ENCODE measurements around the gene MARCHF3. TPM values are rescaled to one million over a fixed set of nuclear protein-coding genes. Genes with fewer than 3 reads are reported as not detected.

Gene MARCHF3
- total RNA-seq, 1 experiment from 2014 or later = 0.61 TPM

DNA sequence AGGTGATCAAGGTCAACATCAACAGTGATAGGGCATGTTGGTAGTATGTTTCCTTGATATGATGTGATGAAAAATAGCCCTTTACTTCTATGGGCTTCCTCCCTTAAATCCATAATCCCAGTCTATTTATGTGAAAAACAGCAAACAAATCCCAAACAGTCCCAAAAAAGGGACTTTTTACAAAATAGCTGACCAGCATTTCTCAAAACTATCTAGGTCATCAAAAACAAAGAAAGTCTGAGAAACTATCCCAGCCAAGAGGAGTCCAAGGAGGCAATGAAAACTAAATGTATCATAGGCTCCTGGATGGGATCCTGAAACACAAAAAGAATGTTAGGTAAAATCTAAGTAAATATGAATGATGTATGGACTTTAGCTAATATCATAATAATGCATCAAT, 71.2 kb downstream of the MARCHF3 start:
- H3K4me3 ChIP-seq (ENCODE audit: low read depth, low read length) = no peak overlapping the region
- Mint-ChIP-seq H3K36me3 (ENCODE audit: insufficient read depth, unreplicated experiment) (no peaks in the 10 kb centered on the region), H3K9me3 (ENCODE audit: unreplicated experiment) (no peaks in the 10 kb centered on the region), H3K4me3 (ENCODE audit: unreplicated experiment) (no peak overlapping the region), H3K27me3 (ENCODE audit: insufficient read depth, unreplicated experiment) (peaks cover 2% of the 10 kb centered on the region), H3K4me1 (ENCODE audit: low read depth, unreplicated experiment) (no peaks in the 10 kb centered on the region), H3K27ac (ENCODE audit: unreplicated experiment) (no peak overlapping the region)
- POLR2A ChIA-PET = no interaction called here
- no peaks in the 10 kb centered on the region for H3K36me3 ChIP-seq (ENCODE audit: control insufficient read depth, insufficient read depth, low read length)
- TF ChIP-seq, protein P1, sequence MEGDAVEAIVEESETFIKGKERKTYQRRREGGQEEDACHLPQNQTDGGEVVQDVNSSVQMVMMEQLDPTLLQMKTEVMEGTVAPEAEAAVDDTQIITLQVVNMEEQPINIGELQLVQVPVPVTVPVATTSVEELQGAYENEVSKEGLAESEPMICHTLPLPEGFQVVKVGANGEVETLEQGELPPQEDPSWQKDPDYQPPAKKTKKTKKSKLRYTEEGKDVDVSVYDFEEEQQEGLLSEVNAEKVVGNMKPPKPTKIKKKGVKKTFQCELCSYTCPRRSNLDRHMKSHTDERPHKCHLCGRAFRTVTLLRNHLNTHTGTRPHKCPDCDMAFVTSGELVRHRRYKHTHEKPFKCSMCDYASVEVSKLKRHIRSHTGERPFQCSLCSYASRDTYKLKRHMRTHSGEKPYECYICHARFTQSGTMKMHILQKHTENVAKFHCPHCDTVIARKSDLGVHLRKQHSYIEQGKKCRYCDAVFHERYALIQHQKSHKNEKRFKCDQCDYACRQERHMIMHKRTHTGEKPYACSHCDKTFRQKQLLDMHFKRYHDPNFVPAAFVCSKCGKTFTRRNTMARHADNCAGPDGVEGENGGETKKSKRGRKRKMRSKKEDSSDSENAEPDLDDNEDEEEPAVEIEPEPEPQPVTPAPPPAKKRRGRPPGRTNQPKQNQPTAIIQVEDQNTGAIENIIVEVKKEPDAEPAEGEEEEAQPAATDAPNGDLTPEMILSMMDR (IDR thresholded peaks at IDR 0.05; ENCODE audit: insufficient read depth in 1 of 2, low read depth in 1 of 2, low read length in 1 of 2, severe bottlenecking in 1 of 2, unreplicated experiment in 1 of 2) = no peak
- CTCF ChIA-PET = no interaction called here
- H3K4me1 ChIP-seq = no peaks in the 10 kb centered on the region
- intact Hi-C loops (cut with micrococcal nuclease; ENCODE audit: unreplicated experiment) = no loop called here
- no peak for DNase-seq
- no peaks in the 10 kb centered on the region for H3K27me3 ChIP-seq (replicated peaks; ENCODE audit: control insufficient read depth, insufficient read depth, low read length)
- no peaks in the 10 kb centered on the region for H3K9me3 ChIP-seq
- no TSS peak for BruUV-seq (replicated peaks)

DNA sequence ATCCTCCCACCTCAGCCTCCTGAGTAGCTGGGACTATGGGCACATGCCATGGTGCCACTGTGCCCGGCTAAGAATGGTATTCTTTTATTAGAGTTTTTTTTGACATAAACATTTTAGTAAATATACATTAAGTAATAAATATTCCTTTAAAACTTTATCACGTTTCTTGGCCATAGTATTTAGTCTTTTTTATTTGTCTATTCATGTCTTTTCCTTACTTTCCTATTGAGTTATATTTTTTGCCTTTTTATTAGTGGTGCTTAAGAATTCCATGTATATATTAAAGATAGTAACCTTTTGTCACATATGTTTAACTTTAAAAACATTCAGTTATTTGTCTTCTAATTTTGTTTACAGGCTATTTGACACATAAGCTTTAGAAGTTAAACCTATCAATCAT, 73.4 kb downstream of the MARCHF3 start:
- Histone ChIP-seq H3K36me3 (ENCODE audit: control insufficient read depth, insufficient read depth, low read length) (no peaks in the 10 kb centered on the region), H3K4me1 (no peaks in the 10 kb centered on the region), H3K27me3 (replicated peaks; ENCODE audit: control insufficient read depth, insufficient read depth, low read length) (no peaks in the 10 kb centered on the region), H3K9me3 (no peaks in the 10 kb centered on the region), H3K4me3 (ENCODE audit: low read depth, low read length) (no peak overlapping the region)
- no peak overlapping the region for H3K4me3 Mint-ChIP-seq (ENCODE audit: unreplicated experiment)
- CTCF ChIA-PET = no interaction called here
- POLR2A ChIA-PET = no interaction called here
- no TSS peak for BruUV-seq (replicated peaks)
- H3K27me3 Mint-ChIP-seq (ENCODE audit: insufficient read depth, unreplicated experiment) = peaks cover 2% of the 10 kb centered on the region
- H3K36me3 Mint-ChIP-seq (ENCODE audit: insufficient read depth, unreplicated experiment) = no peaks in the 10 kb centered on the region
- no peak overlapping the region for H3K27ac Mint-ChIP-seq (ENCODE audit: unreplicated experiment)
- H3K4me1 Mint-ChIP-seq (ENCODE audit: low read depth, unreplicated experiment) = no peaks in the 10 kb centered on the region
- H3K9me3 Mint-ChIP-seq (ENCODE audit: unreplicated experiment) = no peaks in the 10 kb centered on the region
- no peak for DNase-seq
- TF ChIP-seq, protein P1 (IDR thresholded peaks at IDR 0.05; ENCODE audit: insufficient read depth in 1 of 2, low read depth in 1 of 2, low read length in 1 of 2, severe bottlenecking in 1 of 2, unreplicated experiment in 1 of 2) = no peak
- intact Hi-C loops (cut with micrococcal nuclease; ENCODE audit: unreplicated experiment) = no loop called here

DNA sequence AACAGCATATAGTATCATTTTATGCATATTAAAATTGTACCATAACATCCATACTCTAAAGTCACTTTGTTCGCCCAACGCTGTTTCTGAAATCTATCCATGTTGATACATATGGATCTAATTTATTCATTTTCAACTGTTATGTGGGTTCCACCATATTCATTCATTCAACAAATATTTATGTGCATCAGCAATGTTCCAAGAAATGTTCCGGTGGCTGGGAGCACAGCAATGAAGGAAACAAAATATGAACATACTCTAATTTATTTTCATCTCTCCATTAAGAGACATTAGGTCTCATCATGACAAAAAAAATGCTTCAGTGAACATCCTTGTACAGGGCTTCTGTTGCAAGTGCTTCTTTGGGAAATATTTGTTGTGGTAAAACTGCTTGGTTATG, 75.4 kb downstream of the MARCHF3 start:
- Histone ChIP-seq H3K4me1 (no peaks in the 10 kb centered on the region), H3K9me3 (no peaks in the 10 kb centered on the region), H3K36me3 (ENCODE audit: control insufficient read depth, insufficient read depth, low read length) (no peaks in the 10 kb centered on the region), H3K27me3 (replicated peaks; ENCODE audit: control insufficient read depth, insufficient read depth, low read length) (no peaks in the 10 kb centered on the region), H3K4me3 (ENCODE audit: low read depth, low read length) (no peak overlapping the region)
- intact Hi-C loops (cut with micrococcal nuclease; ENCODE audit: unreplicated experiment) = no loop called here
- no peak overlapping the region for H3K4me3 Mint-ChIP-seq (ENCODE audit: unreplicated experiment)
- H3K9me3 Mint-ChIP-seq (ENCODE audit: unreplicated experiment) = no peaks in the 10 kb centered on the region
- no peaks in the 10 kb centered on the region for H3K36me3 Mint-ChIP-seq (ENCODE audit: insufficient read depth, unreplicated experiment)
- no peak for DNase-seq
- no peak overlapping the region for H3K27ac Mint-ChIP-seq (ENCODE audit: unreplicated experiment)
- ChIA-PET POLR2A (no interaction called here), CTCF (no interaction called here)
- H3K4me1 Mint-ChIP-seq (ENCODE audit: low read depth, unreplicated experiment) = no peaks in the 10 kb centered on the region
- no TSS peak for BruUV-seq (replicated peaks)
- TF ChIP-seq, protein P1 (IDR thresholded peaks at IDR 0.05; ENCODE audit: insufficient read depth in 1 of 2, low read depth in 1 of 2, low read length in 1 of 2, severe bottlenecking in 1 of 2, unreplicated experiment in 1 of 2) = no peak
- peaks cover 2% of the 10 kb centered on the region for H3K27me3 Mint-ChIP-seq (ENCODE audit: insufficient read depth, unreplicated experiment)
